Fibroblast of pulmonary artery (primary cell): ENCODE results near the gene MC1R.

Source experiments
- DNase-seq: peaks from one replicate; pipeline ENCODE4 v3.0.0-alpha.2; 2010; ENCODE audit warnings: low read depth
- H3K4me3 ChIP-seq: replicated peaks from 2 replicates; pipeline ENCODE4 v1.5.1; 2011; ENCODE audit warnings: low read depth, mild to moderate bottlenecking, control low read depth, low read length, moderate library complexity
- TF ChIP-seq, protein P1 (sequence below): IDR thresholded peaks from 2 replicates; pipeline ENCODE4 v1.5.1; 2011; ENCODE audit warnings: mild to moderate bottlenecking, control low read depth, low read length, inconsistent platforms; ENCODE audit errors: missing control alignments

The MC1R gene

DNA sequence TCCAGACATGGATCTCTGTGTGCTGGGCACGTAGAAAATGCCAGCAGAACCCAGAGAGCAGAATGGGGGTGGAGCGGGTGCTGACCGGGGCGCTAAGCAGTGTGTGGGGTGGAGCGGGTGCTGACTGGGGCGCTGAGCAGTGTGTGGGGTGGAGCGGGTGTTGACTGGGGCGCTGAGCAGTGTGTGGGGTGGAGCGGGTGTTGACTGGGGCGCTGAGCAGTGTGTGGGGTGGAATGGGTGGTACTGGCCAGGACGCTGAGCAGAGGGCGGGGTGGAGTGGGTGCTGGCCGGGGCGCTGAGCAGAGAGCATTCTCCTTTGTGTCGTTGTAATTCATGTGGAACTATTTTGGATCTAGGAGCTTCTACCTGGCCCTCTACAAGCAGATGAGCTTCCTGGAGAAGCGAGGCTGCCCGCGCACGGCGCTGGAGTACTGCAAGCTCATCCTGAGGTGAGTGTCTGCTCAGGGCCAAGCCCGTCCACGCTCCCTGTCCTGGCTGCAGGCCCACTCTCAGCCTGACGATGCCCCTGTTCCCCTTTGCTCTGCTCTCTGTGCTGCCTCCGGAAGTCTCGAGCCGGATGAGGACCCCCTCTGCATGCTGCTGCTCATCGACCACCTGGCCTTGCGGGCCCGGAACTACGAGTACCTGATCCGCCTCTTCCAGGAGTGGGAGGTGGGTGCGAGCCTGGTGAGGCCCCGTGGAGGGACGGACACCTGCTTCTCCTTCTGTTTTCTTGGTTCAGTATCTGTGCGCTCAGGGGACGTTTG, 20.3 kb upstream of the MC1R start:
- no peak overlapping the region for H3K4me3 ChIP-seq
- TF ChIP-seq, protein P1, sequence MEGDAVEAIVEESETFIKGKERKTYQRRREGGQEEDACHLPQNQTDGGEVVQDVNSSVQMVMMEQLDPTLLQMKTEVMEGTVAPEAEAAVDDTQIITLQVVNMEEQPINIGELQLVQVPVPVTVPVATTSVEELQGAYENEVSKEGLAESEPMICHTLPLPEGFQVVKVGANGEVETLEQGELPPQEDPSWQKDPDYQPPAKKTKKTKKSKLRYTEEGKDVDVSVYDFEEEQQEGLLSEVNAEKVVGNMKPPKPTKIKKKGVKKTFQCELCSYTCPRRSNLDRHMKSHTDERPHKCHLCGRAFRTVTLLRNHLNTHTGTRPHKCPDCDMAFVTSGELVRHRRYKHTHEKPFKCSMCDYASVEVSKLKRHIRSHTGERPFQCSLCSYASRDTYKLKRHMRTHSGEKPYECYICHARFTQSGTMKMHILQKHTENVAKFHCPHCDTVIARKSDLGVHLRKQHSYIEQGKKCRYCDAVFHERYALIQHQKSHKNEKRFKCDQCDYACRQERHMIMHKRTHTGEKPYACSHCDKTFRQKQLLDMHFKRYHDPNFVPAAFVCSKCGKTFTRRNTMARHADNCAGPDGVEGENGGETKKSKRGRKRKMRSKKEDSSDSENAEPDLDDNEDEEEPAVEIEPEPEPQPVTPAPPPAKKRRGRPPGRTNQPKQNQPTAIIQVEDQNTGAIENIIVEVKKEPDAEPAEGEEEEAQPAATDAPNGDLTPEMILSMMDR: no peak
- DNase-seq: no peak

DNA sequence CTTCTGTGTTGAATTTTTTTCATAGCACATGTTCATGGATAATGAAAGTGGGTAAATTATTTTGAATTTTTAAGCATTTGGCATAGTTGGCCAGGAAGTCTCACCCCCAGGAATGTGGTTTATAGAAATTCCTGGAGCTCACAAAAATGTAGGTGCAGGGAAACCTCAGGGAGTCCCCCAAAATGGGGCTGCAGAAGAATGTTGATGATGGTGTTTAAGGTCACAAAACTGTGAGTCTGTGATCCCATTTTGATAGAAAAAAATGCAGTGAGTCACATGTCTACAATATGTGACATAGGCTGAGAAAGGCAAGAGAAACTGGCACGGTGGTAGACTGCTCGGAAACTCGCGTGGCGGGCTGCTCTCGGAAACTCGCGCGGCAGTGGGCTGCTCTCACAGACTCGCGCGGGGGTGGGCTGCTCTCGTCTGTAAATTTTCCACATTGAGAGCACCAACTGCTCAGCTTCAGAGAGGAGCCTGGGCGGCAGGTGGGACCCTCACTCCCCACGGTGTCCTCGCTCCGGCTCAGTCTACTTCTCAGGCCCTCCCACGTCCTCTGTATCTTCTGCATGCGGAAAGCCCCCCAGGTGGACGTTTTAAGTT, 18.7 kb upstream of the MC1R start:
- DNase-seq: no peak
- no peak overlapping the region for H3K4me3 ChIP-seq
- TF ChIP-seq, protein P1: no peak

DNA sequence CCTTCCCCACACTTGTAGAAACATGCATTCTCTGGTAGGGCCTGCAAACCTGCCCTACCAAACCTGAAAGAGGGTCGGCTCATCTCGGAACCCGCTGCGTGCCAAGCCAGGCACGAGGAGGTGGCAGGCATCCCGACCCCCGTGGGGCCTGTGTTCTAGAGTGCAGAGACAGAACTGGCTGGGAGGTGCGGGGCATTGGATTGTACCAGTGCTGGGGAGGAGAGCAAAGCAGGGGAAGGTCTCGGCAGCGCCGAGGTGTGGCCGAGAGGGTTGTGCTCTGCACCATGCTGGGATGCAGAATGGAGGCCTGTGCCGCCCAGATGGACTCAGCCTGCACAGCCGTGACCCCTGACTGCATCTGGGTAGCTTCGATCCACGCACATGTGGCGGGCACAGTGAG, 17.8 kb upstream of the MC1R start:
- H3K4me3 ChIP-seq: no peak overlapping the region
- TF ChIP-seq, protein P1: no peak
- DNase-seq: no peak

DNA sequence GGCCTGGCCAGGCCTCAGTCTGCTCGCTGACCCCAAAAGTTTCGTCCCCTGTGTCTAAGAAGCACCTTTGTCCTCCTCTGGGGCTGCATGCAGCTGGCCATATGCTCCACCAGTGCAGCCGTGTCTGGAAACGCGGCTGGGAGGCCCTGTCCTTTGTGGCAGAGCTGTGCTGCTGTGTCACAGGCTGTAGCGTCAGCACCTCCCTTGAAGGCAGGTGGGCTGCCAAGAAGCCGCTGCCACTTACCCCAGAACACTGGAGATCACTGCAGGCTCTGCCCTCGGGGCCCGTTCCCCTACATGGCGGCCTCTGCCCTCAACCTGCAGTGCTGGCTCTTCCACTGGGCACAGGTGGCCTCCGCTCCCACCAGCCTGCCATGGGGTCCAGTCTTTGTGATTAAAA, 15.7 kb upstream of the MC1R start:
- DNase-seq: no peak
- no peak overlapping the region for H3K4me3 ChIP-seq
- TF ChIP-seq, protein P1: no peak

DNA sequence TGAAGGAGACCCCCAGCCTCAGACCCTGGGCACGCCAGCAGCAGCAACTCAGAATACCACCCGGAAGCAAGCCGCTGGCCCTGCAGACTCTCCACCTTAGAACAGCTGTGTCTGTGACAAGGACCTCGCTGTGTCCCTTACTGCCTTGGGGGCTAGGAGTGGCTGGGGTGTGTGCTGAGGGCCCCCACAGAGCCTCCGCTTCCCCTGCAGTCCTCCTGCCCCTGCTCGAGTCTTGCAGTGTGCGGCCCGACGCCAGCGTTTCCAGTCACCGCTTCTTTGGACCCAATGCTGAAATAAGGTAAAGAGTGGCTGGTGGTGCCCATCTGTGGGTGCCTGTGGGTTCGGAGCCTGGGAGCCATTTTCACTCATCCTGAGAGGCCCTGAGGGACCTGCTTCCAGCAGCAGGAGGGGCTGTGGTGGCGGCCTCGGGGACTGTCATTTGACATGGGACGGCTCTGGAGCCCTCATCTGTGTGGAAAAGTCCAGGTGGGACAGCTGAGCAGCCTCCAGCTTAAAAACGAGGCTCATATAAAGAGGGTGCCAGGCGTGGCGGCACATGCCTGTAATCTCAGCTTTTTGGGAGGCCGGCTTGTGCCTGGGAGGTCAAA, 14.7 kb upstream of the MC1R start:
- no peak overlapping the region for H3K4me3 ChIP-seq
- TF ChIP-seq, protein P1: no peak
- no peak for DNase-seq

DNA sequence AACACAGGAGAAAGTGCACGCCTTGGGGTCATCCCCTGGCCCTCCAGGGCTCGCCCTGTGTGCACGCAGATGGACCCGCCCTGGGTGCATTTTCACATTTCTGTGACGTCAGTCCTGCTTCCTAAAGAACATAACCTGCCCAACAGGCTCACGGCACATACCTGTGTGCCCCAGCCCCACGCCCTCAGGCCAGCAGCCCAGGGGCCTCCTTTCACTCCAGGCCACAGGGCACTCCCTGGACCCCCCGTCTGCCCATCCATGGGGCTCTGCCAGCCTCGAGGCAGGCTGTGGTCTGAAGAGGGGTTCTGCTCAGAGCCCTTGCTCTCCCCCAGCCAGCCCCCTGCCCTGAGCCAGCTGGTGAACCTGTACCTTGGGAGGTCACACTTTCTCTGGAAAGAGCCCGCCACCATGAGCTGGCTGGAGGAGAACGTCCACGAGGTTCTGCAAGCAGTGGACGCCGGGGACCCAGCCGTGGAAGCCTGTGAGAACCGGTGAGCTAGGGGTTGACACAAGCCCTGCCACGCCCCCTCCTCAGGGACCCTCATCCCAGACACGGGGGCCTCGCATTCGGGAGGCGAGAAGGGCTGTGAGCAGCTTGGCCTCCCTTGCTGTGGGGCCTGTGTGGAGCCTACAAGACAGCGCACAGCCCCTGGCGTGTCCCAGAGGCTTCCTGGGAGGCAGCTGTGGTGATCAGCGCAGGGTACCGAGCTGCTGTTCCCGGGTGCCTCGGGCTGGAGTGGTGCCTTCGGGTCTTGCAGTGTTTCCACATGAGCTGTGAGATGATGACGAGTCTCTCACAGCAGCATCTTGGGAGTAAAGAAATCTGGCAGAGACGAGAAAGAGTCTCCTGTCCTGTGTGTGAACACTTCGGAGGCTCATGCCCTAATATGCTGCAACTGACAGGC, 13.8 kb upstream of the MC1R start:
- TF ChIP-seq, protein P1: no peak
- H3K4me3 ChIP-seq: no peak overlapping the region
- no peak for DNase-seq
